NCI-H2107 (cell line): Measurements from ENCODE around the gene ADRA2A.

Source experiments
- DNase-seq: peaks from one replicate; lab custom pipeline; 2025; lab: John Stamatoyannopoulos, UW

ADRA2A gene

DNA sequence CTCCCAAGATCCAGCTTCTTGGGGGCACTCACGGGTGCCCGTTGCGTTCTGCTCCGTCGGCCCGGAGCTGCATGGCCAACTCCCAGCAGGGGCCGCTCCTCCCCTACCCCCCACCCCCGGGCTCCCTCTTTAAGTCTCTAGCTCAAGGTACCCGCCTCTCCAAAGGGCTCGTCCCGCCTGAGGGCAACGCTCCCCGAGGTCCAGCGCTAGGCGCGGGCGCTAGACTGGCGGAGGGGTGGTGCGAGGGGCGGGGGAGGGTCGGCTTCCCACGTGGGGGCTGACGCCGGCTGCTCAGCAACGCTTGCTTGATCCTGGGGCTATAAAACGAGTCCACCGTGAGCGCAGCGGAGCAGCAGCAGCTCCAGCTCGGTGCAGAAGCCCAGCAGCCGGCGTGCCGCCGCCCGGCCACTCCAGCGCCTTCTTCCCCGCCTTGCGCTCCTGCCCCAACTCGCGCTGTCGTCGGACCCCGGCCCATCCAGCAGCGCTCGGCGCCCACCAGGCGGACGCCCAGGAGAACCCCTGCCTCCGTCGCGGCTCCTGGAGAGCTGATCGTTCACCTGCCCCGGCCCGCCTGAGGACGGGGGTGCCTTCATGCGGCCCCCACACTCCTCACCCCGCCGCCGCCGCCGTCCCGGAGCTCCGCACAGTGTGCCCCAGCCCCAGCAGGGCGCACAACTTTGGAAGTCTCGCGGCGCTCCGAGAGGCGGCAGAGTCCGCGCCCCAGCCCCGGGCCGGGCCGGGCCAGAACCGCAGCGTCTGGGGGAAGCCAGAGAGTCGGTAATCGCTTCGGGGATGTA, at the start of gene ADRA2A:
ADRA2A (plus strand) TSS at position 348 of the 797 bp plus-strand sequence. CDS start 968 bp downstream, outside the sequence.
- peak; percentile 24 for DNase-seq

DNA sequence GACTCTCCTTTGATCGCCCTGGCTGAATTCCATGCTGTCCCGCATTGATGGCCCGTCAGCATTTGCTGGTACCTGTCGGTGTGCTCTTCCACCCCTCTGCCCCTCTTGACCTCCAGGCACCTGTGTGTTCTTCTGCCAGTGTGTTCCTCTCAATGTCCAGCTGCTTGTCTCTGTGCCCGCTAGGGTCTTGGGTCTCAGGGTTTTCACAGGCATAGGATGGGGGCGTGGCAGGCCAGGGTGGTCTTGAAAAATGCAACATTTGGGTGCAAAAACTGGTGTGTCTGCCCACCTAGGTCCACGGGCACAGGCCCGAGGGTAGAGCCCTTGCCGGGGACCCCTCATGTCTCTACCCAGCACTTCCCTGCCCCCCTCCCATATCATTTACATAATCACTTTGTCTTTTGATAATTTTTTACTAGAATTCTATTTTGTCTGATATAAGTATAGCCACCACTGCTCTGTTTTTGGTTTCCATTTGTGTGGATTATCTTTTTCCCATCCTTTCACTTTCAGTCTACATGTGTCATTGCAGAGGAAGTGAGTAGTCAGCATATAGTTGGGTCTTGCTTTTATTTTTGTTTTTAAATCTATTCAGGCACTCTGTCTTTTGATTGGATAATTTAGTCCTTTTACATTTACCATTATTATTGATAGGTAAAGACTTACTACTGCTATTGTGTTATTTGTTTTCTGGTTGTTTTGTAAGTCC, 46.6 kb upstream of the ADRA2A start:
- no peak for DNase-seq

DNA sequence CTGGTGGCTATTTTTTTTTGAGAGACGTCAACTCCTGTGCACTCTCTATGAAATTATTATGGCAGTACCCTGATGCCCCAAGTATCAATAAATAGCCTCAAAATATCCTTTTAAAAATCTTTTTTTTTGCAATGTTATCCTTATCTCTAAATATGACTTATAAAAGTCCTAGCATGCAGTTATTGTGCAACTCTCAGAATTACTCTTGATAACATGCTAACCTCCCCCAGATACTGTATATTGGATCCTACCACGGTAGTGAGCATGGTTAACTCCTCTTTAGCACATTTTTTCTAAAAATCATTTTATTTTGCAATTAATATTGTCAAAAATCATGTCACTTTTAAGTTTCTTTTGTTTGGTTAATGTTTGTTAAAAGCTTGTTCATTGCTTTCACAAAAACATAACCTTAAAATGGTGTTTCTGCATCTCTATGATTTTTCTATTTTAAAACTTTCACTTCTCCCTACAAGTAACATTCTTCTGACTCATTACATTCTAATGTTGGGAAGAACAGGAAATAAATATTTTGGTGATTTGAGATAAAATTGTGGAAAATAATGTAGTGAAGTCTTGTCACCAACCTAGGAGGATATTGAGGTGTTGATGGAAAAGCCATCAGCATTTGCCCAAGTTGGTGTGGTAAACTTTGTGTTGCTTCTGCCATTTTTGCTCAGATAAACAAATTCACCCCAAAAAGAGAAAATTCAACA, 42.1 kb upstream of the ADRA2A start:
- DNase-seq, result no peak

GRCh38 chr10:111035542-111035941, 41.3 kb upstream of the ADRA2A start:
- no peak for DNase-seq

- DNase-seq, result no peak
Observed at GRCh38 chr10:111037858-111038257, 39.0 kb upstream of the ADRA2A start.

GRCh38 chr10:111039522-111039921, 37.3 kb upstream of the ADRA2A start:
- DNase-seq, result no peak

GRCh38 chr10:111057006-111057405, 19.8 kb upstream of the ADRA2A start:
- DNase-seq, result no peak

DNA sequence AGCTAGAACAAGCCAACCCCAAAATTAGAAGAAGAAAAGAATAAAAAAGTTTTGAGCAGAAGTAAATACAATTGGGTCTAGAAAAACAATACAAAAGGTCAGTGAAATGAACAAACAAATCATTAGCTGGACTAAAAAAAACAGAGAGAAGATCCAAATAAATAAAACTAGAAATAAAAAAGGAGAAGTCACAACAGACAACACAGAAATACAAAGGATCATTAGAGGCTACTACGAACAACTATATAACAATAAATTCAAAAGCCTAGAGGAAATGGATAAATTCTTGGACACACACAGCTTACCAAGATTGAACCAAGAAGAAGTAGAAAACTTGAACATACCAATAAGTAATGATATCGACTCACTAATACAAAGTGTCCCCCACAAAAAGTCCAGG, 13.4 kb upstream of the ADRA2A start:
- no peak for DNase-seq

DNA sequence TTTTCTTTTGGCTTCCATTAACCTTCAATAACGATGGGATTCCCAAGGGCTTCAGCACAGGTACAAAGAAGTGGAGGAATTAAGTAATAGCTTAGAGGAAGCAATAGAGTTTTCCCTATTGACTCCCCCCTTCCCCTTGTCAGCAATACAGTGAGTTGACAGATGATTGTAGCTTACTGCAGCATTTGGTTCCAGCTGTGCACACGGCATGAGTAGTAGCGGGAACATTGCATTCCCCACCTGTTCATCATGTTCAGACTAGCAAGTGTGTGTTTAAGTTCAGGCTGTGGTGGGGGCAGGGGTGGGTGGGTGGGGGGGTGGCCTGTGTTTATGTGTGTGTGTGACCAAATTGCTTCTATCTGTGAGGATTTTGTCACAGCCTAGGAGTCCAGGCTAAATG, 4.6 kb upstream of the ADRA2A start:
- no peak for DNase-seq

DNA sequence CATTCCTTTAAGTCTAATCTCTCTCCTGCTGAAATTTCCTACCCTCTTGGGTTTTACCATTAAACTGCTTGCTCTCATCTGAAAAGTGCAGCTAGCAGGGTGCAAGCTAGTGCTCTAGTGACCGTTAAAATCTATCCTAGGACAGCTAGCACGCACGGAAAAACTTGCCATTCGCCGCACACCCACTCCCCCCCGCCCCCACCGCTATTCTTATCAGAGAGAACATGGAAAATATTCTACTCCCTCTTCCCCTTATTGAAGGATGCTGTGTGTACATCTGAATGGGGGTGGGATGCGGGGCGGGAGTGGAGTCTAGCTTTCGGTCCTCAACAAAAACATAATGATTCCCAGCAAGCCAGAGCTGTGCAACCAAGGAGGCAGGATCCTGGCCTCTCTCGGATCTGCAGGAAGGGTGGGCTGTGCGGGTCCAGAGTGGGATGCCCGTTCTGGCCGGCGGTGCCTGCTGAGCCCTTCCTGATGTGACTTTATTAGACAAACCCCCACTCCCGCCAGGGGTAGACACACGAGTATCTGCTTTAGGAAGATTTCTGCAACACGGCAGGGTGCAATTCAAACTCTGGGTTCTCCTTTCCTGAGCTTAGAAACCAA, 1.1 kb upstream of the ADRA2A start:
- no peak for DNase-seq

DNA sequence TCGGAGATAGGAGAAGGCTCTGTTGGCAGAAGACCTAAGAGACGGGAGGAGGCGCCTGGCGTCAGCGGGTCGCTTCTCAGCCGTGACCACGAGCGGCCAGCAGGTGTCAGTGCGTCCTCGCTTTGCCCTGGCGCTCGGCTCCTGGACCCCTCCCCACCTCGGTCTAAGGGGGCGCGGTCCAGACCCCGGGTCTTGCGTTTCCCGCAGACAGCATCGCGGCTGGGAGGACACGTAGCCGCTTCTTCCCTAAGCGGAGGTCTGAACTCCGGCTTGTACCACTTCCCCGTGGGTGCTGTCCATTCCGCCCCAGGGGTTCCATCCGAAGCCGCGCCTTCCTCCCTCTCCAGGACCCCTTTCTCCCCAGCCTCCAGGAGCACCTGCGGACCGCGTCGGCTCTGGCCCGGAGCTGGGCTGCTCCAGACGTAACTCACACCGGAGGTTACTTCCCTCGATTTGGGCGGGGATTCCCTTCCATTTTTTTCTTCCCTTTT, 593 bp upstream of the ADRA2A start:
- peak; percentile 10 for DNase-seq

- DNase-seq, result no peak
Observed at GRCh38 chr10:111077479-111077784, 603 bp downstream of the ADRA2A start.

DNA sequence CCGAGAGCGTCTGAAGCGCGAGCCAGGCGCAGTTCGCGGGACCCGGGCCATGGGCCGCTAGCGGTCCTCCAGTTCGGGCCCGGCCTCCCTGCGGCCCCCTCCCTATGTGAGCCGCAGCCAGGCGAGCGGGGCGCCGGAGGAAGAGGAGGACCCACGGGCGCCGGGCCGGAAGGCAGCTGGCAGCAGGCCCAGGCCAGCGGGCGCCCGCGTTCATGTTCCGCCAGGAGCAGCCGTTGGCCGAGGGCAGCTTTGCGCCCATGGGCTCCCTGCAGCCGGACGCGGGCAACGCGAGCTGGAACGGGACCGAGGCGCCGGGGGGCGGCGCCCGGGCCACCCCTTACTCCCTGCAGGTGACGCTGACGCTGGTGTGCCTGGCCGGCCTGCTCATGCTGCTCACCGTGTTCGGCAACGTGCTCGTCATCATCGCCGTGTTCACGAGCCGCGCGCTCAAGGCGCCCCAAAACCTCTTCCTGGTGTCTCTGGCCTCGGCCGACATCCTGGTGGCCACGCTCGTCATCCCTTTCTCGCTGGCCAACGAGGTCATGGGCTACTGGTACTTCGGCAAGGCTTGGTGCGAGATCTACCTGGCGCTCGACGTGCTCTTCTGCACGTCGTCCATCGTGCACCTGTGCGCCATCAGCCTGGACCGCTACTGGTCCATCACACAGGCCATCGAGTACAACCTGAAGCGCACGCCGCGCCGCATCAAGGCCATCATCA, 1.1 kb downstream of the ADRA2A start:
- no peak for DNase-seq

- DNase-seq, result no peak
Observed at GRCh38 chr10:111078505-111079185, 1.8 kb downstream of the ADRA2A start.

- no peak for DNase-seq
Observed at GRCh38 chr10:111079241-111079760, 2.5 kb downstream of the ADRA2A start.

- no peak for DNase-seq
Observed at GRCh38 chr10:111079781-111080180, 3.0 kb downstream of the ADRA2A start.

GRCh38 chr10:111080224-111080623, 3.4 kb downstream of the ADRA2A start:
- no peak for DNase-seq

DNA sequence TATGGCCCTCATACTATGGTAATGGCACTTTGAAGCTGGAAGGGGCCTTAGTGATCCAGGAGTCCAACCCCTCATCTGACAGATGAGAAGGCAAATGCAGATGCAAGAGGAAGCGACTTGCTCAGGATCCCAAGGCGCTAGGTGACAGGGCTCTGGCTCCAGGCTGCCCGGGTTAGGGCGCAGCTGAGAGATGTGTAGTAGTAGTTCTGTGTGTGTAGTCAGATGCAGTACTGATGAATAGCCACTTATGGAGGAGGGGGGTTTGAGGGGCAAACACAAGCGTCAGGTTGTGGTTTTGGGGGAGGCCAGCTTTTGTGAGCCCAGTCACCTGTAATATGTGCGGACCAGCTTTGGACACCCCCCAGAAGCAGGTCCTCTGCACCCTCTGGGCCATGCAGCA, 4.8 kb downstream of the ADRA2A start:
- DNase-seq, result no peak

DNA sequence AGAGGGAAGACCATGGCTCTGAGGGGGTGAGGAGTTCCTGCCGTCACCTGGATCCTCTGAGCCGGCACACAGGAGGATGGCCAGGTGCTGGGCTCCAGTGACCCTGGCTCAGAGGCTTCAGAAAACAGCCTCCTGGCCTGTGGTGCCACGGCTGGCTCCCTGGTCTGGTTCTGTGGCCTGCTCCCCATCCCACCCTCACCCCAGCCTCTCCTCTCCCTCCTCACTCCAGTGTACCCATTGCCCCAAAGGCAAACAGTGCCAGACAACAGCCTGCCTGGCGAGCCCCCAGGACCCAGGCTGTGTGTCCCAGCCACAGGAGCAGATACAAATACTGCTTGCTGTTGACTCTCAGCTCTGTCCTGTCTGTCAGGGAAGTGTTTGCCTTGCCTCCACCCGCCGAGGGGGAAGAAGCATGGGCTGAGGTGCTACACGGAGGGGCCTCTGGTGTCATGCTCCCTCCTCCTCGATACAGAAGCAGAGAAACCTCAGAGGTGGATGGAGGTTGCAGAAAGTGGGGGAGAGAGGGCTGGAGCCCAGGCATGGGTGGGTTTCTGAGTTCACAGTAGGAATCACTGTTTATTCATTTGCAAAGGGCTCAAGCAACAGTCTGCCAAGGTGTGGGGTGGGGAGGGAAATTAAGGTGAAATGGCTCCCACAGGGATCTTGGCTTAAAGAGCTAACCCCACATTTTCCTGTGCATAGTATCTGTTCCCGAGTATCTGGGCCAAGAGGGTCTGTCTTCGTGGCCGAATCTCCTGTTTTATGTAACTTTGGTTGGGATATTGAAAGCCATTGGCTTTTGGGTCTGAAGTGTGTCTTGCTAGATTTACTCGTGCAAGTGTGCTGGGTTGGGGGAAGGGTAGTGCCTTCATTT, 5.5 kb downstream of the ADRA2A start:
- DNase-seq, result no peak
